NCI-H2029 (cell line): ENCODE measurements around the gene DDX42.
"Not testable (repeated sequence)": the region's sequence is repeated elsewhere in the genome, so short reads cannot be mapped to it uniquely, and the experiment has no call there.

Experiments
- DNase-seq: peaks from one replicate; lab custom pipeline; 2025; lab: John Stamatoyannopoulos, UW

Gene DDX42

GRCh38 chr17:63840591-63841349, 66.8 kb downstream of the DDX42 start:
- DNase-seq = no peak

- DNase-seq = no peak
Observed at GRCh38 chr17:63841350-63842172, 67.6 kb downstream of the DDX42 start.

GRCh38 chr17:63842173-63842539, 68.2 kb downstream of the DDX42 start:
- no peak for DNase-seq

GRCh38 chr17:63842540-63843386, 68.8 kb downstream of the DDX42 start, which contains the start of gene SMARCD2:
Gene SMARCD2, minus strand, starts transcription at chr17:63842685. Its CDS starts 11 bp downstream, at chr17:63842674.
- DNase-seq = peak; percentile 96

GRCh38 chr17:63843387-63843888, 69.5 kb downstream of the DDX42 start:
- not testable (repeated sequence) for DNase-seq

- no peak for DNase-seq
Observed at GRCh38 chr17:63843910-63844677, 70.1 kb downstream of the DDX42 start.

- no peak for DNase-seq
Observed at GRCh38 chr17:63845509-63845908, 71.5 kb downstream of the DDX42 start.

- DNase-seq = no peak
Observed at GRCh38 chr17:63847525-63848249, 73.7 kb downstream of the DDX42 start.

- DNase-seq = no peak
Observed at GRCh38 chr17:63848834-63849689, 75.1 kb downstream of the DDX42 start.

- DNase-seq = no peak
Observed at GRCh38 chr17:63850401-63850800, 76.4 kb downstream of the DDX42 start.

- no peak for DNase-seq
Observed at GRCh38 chr17:63853260-63853659, 79.3 kb downstream of the DDX42 start.

- DNase-seq = no peak
Observed at GRCh38 chr17:63854709-63855108, 80.7 kb downstream of the DDX42 start.

- no peak for DNase-seq
Observed at GRCh38 chr17:63855185-63855584, 81.2 kb downstream of the DDX42 start.

GRCh38 chr17:63856425-63856824, 82.5 kb downstream of the DDX42 start:
- not testable (repeated sequence) for DNase-seq

GRCh38 chr17:63859257-63859656, 85.3 kb downstream of the DDX42 start:
- DNase-seq = no peak

- DNase-seq = not testable (repeated sequence)
Observed at GRCh38 chr17:63866625-63867024, 92.7 kb downstream of the DDX42 start.
